HG03571 (cell line): Measurements from ENCODE around the gene LRRN3.

ENCODE experiments used
- ATAC-seq: cut with Tn5 transposase; IDR thresholded peaks from one replicate; pipeline ENCODE4 v1.9.1; 2021; ENCODE audit not compliant: unreplicated experiment

The LRRN3 gene

DNA sequence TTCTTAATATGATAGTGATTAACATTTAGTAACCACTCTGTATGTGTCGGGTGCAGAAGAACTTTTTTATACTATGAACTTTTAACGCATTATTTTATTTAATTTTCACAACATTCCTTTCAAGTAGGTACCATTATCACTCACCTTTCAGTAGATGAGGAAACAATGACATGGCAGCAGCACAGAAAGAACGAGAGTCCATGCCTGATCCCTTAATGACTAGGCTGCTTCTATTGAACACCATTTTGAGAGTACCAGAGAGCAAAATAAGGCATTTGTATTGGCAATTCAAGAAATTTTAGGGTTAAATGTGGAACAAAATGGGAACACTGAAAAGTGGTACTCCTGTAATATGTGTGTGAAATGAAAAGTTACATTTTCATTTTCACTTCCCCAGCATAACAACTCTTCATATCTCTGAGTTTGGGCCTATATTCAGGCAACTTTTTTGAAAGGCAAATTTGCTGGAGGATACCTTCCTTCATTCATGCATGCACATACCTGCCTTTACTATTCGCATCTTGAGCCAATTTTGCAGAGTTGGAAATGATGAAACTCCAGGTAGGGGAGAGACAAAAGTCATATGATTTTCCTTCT is 12.8 kb downstream of the LRRN3 start:
- peak; percentile 53 for ATAC-seq

DNA sequence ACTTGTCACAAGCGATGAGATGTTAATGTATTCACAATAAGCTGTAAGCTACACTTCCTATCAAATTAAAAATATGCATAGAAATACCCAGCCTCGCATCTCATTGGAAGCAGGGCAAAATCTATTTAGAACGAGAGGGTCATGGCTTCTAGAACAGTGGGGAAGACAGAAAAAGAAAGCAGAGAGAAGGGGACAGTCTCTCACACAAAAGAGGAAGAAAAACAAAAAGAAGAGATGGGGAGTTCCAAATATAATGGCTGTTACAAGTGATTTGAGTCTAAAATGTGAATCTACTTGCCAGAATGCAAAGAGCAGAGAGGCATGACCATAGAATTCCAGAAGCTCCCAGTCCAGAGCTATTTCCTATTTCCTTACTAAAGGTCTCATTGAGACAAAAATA is 13.8 kb downstream of the LRRN3 start:
- ATAC-seq = no peak

DNA sequence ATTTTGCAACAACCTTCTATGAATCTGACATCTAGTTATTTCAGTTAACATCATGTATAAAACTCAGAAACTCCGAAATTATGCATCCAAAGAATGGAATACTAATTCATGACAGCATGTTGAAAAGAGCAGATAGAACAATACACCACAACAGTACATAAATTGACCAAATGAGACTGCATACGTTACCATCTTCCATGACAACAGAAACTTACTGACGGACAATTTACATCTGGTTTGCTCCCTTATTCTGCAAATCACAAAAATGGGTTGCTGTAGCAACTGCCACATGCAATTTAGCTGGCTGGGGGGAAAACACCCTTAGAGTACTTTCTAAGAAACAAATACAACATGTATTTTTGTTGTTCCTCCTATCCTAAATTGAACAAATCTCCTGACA is 14.3 kb downstream of the LRRN3 start:
- no peak for ATAC-seq

DNA sequence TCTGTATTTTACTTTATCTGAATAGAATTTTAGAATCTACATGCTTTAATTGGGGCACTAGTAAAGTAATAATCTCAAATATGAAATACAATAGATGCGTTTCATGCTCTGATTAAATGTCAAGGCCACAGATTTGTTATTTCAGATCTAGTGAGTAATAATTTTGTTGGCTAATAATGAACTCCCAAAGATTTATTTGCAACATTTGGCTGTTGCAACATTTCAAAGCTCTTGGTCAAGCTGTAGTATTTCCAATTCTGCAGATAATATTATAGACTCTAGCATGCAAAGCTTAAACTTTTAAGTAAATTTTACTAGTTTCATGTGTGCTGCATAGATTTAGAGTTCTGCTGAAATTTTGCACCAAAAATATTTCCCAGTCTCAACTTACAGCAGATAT is 16.7 kb downstream of the LRRN3 start:
- ATAC-seq = no peak

DNA sequence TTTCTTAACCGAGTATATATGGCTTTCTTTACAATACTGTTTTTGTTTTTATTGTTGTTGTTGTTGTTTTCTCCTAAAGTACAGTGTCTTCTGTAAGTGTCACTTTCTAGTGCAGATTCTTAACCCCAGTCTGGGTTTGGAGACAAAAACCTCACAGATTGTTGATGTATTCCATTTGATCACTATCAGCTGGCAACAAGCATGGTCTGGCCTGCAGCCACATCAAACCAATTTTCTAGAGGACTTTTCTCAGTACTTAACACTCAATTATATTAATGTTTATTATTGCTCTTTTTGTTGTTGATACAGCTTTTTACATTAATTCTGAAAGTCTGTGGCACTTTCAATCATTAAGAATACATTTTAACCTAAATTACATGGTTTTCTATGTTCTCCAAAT is 17.1 kb downstream of the LRRN3 start:
- ATAC-seq = no peak

DNA sequence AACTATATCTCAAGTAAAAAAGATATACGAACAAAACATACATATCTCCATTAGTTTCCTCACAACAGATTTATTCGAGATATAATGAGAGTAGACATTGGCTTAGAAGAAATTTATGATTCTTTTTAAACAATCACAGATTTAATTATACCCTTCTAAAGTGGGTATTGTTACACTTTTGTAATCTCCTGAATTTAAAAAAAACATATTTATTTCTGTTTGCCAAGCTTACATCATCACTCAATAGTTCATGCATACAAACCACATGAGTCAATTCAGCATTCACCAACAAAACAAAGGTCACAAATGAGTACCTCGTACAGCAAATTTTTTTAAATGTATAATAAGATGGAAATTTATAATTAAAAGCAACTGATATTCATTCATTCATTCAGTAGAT is 17.6 kb downstream of the LRRN3 start:
- ATAC-seq = no peak

DNA sequence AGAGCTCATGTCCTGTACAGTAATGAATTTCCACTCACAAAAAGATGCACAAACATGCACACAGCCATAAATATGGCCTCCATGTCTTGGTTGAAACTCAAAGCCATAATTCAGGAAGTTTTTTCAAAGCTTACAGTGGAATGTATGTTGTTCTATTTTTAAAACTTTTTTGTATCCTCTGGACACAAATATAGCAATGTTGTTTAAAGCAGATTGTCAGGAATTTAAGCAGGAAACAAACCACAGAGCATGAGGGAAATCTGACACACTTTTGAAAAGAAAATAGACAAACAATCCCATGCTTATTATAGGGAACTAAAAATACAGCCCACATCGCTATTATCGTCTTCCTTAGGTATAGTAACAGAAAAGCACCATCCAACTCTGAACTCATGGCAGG is 21.5 kb downstream of the LRRN3 start:
- ATAC-seq = no peak

DNA sequence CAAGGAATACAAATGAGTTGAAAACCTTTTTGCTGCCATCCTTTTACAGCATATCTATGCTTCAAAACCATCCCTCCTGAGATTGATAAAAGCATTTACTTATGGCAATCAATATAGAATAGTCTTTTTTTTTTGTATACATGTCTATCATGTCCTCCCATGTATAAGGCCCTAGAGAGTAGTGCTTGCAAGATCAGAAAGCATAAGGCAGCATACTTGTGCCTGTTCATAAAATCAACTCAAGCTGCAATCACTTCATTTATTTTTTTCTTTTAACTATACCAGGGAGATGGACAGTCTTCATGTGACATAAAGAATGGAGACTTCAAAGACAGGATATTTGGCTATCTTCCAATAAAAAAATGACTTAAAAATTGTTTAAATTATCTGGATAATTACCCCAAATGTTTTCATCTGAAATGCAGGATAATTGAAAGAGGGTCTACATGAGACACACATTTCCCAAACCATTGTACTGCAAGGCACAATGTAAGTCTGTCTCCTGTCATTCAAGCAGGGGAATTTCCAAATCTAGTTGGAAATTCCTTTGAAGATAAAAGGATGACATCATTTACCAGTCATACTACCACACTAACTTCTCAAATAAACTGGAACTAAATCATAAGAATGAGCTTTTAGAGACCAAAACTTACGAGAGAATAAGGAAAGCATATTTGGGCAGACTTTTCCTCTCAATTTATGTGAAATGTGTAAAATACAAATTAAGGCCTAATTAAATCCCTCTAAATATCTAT is 22.5 kb downstream of the LRRN3 start:
- no peak for ATAC-seq

DNA sequence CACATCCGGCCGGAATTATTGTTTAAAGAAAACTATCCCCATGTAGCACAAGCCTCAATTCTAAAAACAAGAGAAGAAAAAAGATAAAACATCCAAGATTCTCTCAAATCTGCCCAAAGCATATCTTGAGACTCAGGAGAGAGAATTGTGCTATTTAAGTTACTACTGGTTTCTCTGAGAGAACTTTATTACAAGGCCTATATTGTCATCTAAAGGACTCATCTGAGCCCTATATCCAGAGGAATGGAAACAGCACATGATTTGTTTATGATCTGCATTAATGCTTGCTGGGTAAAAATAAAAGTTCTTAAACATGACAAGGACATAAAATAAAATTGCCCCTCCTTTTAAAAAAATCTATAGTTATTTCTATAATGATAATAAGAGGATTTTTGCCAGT is 25.0 kb downstream of the LRRN3 start:
- ATAC-seq = no peak

DNA sequence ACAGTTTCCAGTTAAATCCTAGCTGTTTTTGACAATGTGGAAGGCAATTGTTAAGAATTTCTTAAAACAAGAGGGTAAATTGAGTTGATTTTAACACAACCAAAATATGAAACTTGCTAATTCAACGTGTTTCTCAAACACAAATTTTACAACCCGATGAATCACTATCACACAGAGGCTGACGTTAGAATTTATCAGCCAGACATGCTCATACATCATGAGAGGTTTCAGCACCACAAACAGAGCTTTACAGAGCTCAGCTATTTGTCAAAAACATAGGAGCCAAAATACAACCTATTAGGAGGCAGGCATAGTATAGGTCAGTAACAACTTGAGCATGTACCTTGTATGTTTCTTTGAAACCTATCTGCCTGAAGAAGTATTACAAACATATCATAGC is 36.1 kb downstream of the LRRN3 start:
- no peak for ATAC-seq

DNA sequence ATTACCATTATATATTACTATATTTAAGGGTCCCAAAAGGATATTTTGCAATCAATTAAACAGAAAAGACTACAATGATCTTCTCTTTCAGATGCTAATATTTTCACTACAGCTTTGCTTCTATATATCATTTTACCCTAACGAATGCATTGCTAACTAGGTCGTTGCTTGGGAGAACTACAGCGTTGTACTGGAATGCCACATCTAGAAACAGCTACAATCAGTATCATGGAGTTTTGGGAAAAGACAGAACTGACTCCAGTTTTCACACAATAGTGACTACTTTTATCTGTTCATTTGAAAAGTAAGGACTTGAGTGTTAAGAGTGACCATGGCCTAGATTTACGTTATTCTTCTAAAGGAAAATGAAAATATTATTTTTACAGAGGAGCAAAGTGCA is 38.5 kb downstream of the LRRN3 start:
- no peak for ATAC-seq

DNA sequence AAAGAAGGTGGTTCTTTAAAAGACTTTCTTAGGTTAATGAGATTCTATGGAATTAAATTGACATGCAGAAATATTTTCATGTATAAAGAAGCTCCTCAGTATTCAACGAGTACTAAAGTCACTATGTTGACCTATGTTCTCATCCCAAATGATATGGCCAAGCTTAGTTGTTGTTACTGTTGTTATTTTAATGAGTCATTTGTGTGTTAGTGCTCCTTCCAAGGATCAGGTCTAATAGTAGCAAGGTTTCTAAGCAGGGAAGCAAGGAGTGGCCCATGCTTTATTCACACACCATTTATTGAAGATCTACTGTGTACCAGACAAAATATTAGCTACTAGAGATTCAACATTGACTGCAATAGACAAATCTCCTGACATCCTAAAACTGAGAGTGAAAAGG is 41.9 kb downstream of the LRRN3 start:
- ATAC-seq = no peak

DNA sequence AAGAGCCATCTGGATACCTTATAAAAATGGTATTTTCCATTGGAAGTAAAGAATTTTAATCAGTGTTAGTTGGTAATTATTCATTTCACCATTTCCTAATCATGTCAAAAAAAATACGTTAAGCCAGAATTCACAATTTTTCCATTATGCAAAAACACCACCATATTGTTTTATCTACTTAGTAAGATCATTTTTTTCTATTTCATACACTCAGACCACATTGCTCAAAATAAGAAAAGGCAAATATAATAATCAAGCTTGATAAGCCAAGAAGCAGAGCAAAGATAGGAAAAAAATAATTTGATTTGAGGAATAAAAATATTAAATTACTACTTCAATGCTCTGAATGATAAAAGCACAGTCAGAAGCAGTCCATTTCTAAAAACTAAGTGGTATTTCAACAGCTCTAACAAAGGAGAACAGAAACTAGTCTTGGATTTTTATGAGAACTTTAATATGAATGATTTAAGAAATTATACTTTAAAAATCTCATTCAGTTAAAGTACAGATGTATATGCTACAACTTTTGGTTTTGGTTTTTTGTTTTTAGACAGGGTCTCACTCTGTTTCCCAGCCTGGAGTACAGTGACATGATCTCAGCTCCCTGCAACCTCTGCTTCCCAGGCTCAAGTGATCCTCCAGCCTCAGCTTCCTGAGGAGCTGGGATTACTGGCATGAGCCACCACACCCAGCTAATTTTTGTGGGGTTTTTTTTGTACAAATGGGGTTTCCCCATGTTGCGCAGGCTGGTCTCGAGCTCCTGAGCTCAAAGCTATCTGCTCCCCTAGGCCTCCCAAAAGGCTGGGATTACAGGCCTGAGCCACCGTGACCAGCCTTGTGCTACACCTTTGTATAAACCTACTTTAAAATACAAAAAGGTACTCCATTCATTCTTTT is 46.6 kb downstream of the LRRN3 start:
- ATAC-seq = peak; percentile 63

DNA sequence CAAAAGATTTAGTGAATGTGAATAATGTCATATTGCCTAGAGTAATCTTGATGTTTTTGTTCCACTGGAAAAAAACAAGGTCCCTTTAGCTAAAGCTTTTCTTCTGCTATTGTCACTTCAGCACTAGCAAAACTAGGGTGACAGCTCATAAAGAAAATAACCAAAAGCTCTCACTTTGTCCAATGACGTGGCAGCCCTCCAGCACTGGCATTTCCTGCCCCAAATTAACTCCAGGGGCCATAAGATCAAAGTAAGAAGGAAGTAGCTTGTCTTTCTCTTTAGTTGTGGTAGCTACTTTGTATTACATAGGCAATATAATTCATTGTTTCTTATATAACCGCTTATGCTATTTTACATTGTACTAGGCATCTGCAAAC is 47.3 kb downstream of the LRRN3 start:
- ATAC-seq = peak; percentile 98

DNA sequence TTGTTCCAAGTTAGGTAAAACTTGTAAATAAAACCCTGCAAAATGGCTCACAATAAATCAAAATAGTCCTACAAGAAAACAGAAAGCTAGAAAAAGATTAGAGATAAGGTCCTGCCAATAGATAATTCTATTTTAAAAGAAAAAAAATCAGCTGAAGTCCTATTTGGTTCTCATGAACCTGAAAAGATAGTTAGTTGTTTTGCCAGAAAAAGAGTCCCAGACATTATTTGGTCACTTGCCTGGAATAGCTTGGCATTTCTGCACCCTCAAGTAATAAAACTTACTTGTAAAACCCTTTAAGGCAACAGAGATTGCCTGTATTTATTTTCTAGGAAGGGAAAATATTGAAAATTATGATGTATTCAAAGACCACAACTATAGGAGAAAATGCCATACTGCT is 47.7 kb downstream of the LRRN3 start:
- no peak for ATAC-seq

DNA sequence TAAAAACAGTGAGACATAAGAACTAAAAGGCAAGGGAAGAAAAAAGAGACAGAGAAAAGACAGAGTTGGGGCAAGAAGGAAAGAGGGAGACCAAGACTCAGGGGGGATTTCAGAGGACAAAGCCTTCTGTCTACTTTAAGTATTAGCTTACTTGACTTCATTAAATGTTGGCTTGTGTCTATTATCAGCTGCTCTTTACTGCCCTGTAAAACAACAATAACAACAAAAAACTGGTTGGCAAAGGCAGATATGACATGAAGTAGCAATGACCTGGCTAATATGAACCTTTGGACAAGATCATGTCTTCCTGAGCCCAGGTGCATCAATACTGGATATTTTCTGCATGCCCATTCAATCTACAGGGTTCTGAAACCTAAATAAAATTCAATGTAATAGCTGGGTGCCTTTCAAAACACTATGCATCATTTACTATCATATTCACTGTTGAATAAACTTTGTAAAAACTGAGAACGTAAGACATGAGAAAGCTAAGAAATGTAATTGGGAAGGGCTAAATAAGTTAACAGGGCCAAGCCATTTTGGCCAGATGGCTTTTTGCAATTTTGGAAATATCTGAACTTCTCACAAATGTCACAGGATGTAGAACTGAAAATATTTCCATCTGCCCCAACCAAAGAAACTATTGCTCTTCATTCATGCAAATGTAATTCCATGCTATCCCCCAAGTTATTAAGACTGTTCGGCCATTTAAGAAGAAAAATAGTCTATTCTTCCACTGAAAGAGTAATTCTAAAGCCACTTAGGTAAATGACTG is 49.4 kb downstream of the LRRN3 start:
- ATAC-seq = no peak

DNA sequence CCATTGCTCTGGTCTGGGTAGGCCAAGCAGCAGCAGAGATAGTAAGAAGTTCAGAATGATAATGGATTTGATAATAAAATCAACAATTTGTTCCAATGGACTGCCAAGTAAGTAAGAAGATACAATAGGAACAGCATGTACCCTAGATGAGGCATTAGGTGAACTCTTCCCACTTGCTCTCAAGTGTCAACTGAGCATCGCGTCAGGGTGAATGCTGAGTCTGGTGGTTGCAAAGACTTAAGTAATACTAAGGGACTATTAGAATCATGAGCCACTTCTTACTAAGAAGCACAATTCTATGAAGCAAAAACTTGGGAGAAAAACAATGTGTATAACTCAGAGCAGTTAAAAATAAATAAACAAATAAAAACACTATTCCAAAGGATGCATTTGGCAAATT is 54.5 kb downstream of the LRRN3 start:
- ATAC-seq = no peak

DNA sequence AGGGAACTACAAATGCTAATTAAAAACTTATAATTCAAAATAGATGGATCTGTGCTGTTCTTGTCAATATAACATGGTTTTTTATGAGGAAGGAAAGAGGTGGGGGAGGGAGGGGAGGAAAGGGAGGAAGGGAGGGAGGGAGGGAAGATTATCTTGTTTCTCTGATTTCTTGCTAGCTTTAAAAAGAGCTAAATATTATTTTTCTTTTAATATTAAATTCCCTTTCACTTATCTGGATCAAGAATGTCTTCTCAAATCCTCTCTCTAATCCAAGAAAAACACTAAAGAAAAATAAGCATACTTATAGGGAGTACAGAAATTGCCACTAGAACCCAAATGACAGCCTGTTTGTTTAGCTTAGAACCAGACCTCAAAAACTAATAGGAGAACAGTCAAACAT is 55.2 kb downstream of the LRRN3 start:
- no peak for ATAC-seq

DNA sequence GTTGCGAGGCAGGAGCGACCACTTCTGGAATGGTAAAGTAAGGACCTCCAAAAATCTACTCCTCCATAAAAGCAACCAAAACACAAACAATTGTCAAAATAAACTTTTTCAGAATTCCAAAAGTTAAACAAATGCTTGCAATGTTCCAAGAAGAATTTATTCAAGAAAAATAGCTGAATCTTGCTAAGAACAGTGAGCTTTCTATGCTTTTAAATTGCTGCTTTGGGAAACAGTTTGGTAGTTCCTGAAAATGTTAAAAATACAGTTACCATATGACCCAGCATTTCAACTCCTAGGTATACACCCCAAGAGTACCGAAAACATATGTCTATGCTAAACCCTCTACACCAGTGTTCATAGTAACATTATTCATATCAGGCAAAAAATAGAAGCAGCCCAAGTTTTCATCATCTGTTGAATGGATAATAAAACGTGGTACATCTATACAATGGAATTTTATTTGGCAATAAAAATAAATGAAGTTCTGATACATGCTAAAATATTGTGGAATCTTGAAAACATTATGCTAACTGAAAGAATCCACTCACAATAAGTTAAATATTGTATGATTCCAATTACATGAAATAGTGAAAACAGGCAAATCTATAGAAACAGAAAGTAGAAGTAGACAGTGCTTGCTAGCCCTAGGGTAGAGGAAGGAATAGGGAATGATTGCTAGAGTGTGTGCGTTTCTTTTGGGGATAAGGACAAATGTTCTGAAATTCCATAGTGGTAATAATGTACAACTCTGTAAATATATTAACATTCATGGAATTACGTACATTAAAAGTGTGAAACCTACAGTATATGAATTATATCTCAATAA is 57.0 kb downstream of the LRRN3 start:
- no peak for ATAC-seq

DNA sequence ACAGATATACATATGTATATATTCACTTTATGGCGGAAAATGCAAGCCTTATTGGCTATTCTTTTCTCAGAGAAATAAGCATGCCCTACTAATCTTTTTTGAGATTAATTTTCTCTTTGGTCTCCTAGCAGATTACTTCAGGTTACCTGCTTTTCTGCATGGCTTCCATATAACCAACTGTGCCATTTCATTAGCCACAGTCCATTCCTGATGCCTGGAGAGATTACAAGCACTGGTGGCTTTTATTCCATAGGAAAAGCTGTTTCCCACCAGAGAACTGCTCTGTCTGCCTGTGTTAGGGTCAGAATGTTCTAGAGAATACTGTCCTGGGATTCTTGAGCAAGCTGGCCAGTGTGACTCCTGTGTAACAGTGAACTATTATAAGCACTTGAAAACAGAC is 59.8 kb downstream of the LRRN3 start:
- no peak for ATAC-seq
